HepG2 (cell line): Measurements from ENCODE around the gene GPN1. TPM values are rescaled to one million over a fixed set of nuclear protein-coding genes. Genes with fewer than 3 reads are reported as not detected.
A peak's percentile ranks its signal among the peaks of the same experiment; 100 is the strongest.

Experiments
- CBX2 ChIP-seq, 2 experiments: fragments of 200-600 bp in 1 of 2; sonication (generic); formaldehyde crosslinking in 1 of 2; IDR thresholded peaks; 2 replicates each; pipeline versions ENCODE4 v1.7.0 to v1.8.1; 2018 to 2022; ENCODE audit warnings: low read depth in 2 of 2, low read length in 1 of 2, mild to moderate bottlenecking in 1 of 2, missing genetic modification reagents in 1 of 2
- EED ChIP-seq: sonication (generic); formaldehyde crosslinking; IDR thresholded peaks from 2 replicates; pipeline ENCODE4 v1.5.0; 2020; ENCODE audit warnings: mild to moderate bottlenecking, missing genetic modification reagents
- HNRNPH1 ChIP-seq: fragments of 200-400 bp; formaldehyde crosslinking; optimal IDR thresholded peaks from 2 replicates; pipeline ENCODE3; 2017; ENCODE audit warnings: mild to moderate bottlenecking, low read depth, low read length
- KAT7 ChIP-seq: IDR thresholded peaks from 2 replicates; pipeline ENCODE4 v1.6.1; 2018; ENCODE audit warnings: borderline replicate concordance, missing compliant biosample characterization
- KDM1A ChIP-seq: IDR thresholded peaks from 2 replicates; pipeline ENCODE4 v1.6.1; 2016; ENCODE audit warnings: missing compliant biosample characterization
- KLF12 ChIP-seq: sonication (generic); formaldehyde crosslinking; IDR thresholded peaks from 2 replicates; pipeline ENCODE4 v1.4.0; 2020; ENCODE audit warnings: missing genetic modification reagents, borderline replicate concordance
- MXD4 ChIP-seq: IDR thresholded peaks from 2 replicates; pipeline ENCODE4 v1.6.1; 2016; ENCODE audit warnings: mild to moderate bottlenecking, missing biosample characterization, missing genetic modification reagents
- NR1H2 ChIP-seq: sonication (generic); formaldehyde crosslinking; IDR thresholded peaks from 2 replicates; pipeline ENCODE4 v1.8.1; 2022; ENCODE audit warnings: low read depth, missing genetic modification reagents, borderline replicate concordance
- SMAD1 ChIP-seq: sonication (generic); formaldehyde crosslinking; IDR thresholded peaks from 2 replicates; pipeline ENCODE4 v1.4.0; 2020; ENCODE audit warnings: missing genetic modification reagents, low read depth, mild to moderate bottlenecking, borderline replicate concordance
- TEAD3 ChIP-seq: optimal IDR thresholded peaks from 2 replicates; pipeline ENCODE3; 2016; ENCODE audit warnings: borderline replicate concordance
- ZNF12 ChIP-seq: sonication (generic); formaldehyde crosslinking; IDR thresholded peaks from 2 replicates; pipeline ENCODE4 v1.5.0; 2020; ENCODE audit warnings: missing genetic modification reagents
- ZNF143 ChIP-seq: sonication (generic); formaldehyde crosslinking; IDR thresholded peaks from 2 replicates; pipeline ENCODE4 v1.4.0; 2020; ENCODE audit warnings: missing genetic modification reagents
- ZNF275 ChIP-seq: sonication (generic); formaldehyde crosslinking; IDR thresholded peaks from 2 replicates; pipeline ENCODE4 v1.8.0; 2022; ENCODE audit warnings: missing genetic modification reagents, mild to moderate bottlenecking, inconsistent platforms, borderline replicate concordance
- ZNF614 ChIP-seq: IDR thresholded peaks from 2 replicates; pipeline ENCODE4 v1.6.1; 2018; ENCODE audit warnings: missing biosample characterization, missing genetic modification reagents, inconsistent platforms, borderline replicate concordance
- ZNF619 ChIP-seq: sonication (generic); formaldehyde crosslinking; IDR thresholded peaks from 2 replicates; pipeline ENCODE4 v1.4.0; 2020; ENCODE audit warnings: mild to moderate bottlenecking, missing genetic modification reagents
- polyA plus RNA-seq, 8 experiments: library from polyadenylated mRNA; depleted of rRNA in 3 of 8; stranded (reverse) in 7 of 8; unstranded in 1 of 8; fragments of >200 nt; fragmentation: Illumina TruSeq in 4 of 8; extraction: Trizol in 4 of 8; gene quantifications; 2 replicates each; pipeline versions ENCODE4 v1.2.1 to v1.2.3, GENCODE V29; 2011 to 2016; ENCODE audit warnings: low read depth in 4 of 8, missing spikeins in 1 of 8, mixed read lengths in 1 of 8; ENCODE audit not compliant: insufficient read depth in 1 of 8
- total RNA-seq, 5 experiments: library from RNA; depleted of rRNA; stranded (reverse); fragments of >200 nt; fragmentation: Illumina TruSeq; extraction: Trizol; gene quantifications; 2 replicates each; pipeline ENCODE4 v1.2.3, GENCODE V29; 2016; ENCODE audit warnings: low read depth in 1 of 5
- TF ChIP-seq, protein P1 (sequence below): sonication (generic); formaldehyde crosslinking; IDR thresholded peaks from 2 replicates; pipeline ENCODE4 v1.4.0; 2020; ENCODE audit warnings: mild to moderate bottlenecking, missing genetic modification reagents, borderline replicate concordance
- TF ChIP-seq, protein P2 (sequence below): IDR thresholded peaks from 2 replicates; pipeline ENCODE4 v1.6.1; 2016; ENCODE audit warnings: missing compliant biosample characterization, missing genetic modification reagents, borderline replicate concordance
- TF ChIP-seq, protein P3 (sequence below): sonication (generic); formaldehyde crosslinking; IDR thresholded peaks from 2 replicates; pipeline ENCODE4 v1.8.1; 2023; ENCODE audit warnings: missing genetic modification reagents, inconsistent platforms, borderline replicate concordance

Gene GPN1
- total and polyA plus RNA-seq, 2 of the 13 experiments (the other 11 are each of a cell fraction or from before 2014, with no cell fraction given): 54.5 to 62.7 TPM

- TF ChIP-seq, protein P1, sequence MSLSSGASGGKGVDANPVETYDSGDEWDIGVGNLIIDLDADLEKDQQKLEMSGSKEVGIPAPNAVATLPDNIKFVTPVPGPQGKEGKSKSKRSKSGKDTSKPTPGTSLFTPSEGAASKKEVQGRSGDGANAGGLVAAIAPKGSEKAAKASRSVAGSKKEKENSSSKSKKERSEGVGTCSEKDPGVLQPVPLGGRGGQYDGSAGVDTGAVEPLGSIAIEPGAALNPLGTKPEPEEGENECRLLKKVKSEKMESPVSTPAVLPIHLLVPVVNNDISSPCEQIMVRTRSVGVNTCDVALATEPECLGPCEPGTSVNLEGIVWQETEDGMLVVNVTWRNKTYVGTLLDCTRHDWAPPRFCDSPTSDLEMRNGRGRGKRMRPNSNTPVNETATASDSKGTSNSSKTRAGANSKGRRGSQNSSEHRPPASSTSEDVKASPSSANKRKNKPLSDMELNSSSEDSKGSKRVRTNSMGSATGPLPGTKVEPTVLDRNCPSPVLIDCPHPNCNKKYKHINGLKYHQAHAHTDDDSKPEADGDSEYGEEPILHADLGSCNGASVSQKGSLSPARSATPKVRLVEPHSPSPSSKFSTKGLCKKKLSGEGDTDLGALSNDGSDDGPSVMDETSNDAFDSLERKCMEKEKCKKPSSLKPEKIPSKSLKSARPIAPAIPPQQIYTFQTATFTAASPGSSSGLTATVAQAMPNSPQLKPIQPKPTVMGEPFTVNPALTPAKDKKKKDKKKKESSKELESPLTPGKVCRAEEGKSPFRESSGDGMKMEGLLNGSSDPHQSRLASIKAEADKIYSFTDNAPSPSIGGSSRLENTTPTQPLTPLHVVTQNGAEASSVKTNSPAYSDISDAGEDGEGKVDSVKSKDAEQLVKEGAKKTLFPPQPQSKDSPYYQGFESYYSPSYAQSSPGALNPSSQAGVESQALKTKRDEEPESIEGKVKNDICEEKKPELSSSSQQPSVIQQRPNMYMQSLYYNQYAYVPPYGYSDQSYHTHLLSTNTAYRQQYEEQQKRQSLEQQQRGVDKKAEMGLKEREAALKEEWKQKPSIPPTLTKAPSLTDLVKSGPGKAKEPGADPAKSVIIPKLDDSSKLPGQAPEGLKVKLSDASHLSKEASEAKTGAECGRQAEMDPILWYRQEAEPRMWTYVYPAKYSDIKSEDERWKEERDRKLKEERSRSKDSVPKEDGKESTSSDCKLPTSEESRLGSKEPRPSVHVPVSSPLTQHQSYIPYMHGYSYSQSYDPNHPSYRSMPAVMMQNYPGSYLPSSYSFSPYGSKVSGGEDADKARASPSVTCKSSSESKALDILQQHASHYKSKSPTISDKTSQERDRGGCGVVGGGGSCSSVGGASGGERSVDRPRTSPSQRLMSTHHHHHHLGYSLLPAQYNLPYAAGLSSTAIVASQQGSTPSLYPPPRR (CRISPR knock-in tag): no peak
- TF ChIP-seq KLF12 (no peak), ZNF619 (peak; percentile 75; the same call in 1 of the 2 replicates), CBX2 (IDR thresholded peaks at IDR 0.05; ENCODE audit: low read depth, low read length) (no peak), CBX2 (CRISPR knock-in tag; IDR thresholded peaks at IDR 0.05; ENCODE audit: low read depth) (no peak), MXD4 (CRISPR knock-in tag) (peak; percentile 3; the same call in 1 of the 2 replicates), ZNF614 (CRISPR knock-in tag) (no peak), EED (CRISPR knock-in tag) (no peak), KAT7 (CRISPR knock-in tag) (no peak), ZNF143 (0 out of 2 replicates have a peak, but pooled peaks have one; percentile 38), KDM1A (CRISPR knock-in tag) (no peak), TEAD3 (CRISPR knock-in tag) (no peak), ZNF275 (no peak), NR1H2 (no peak), HNRNPH1 (no peak), ZNF12 (CRISPR knock-in tag) (no peak), SMAD1 (CRISPR knock-in tag) (no peak)
- TF ChIP-seq, protein P2, sequence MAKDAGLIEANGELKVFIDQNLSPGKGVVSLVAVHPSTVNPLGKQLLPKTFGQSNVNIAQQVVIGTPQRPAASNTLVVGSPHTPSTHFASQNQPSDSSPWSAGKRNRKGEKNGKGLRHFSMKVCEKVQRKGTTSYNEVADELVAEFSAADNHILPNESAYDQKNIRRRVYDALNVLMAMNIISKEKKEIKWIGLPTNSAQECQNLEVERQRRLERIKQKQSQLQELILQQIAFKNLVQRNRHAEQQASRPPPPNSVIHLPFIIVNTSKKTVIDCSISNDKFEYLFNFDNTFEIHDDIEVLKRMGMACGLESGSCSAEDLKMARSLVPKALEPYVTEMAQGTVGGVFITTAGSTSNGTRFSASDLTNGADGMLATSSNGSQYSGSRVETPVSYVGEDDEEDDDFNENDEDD (CRISPR knock-in tag): no peak
- TF ChIP-seq, protein P3, sequence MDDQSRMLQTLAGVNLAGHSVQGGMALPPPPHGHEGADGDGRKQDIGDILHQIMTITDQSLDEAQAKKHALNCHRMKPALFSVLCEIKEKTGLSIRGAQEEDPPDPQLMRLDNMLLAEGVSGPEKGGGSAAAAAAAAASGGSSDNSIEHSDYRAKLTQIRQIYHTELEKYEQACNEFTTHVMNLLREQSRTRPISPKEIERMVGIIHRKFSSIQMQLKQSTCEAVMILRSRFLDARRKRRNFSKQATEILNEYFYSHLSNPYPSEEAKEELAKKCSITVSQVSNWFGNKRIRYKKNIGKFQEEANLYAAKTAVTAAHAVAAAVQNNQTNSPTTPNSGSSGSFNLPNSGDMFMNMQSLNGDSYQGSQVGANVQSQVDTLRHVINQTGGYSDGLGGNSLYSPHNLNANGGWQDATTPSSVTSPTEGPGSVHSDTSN (CRISPR knock-in tag): no peak
Measured at GRCh38 chr2:27664154-27664574, 35.3 kb downstream of the GPN1 start (continued).
